GM08714 (cell line): ENCODE data around the gene CORO1A.
"Not testable (repeated sequence)": the region's sequence is repeated elsewhere in the genome, so short reads cannot be mapped to it uniquely, and the experiment has no call there.

Experiments
- H3K4me3 ChIP-seq: fragments of 200-500 bp; sonication (Bioruptor generic); 2 replicates; pipeline ENCODE4 v1.5.1; 2014; ENCODE audit warnings: mild to moderate bottlenecking, low read length, inconsistent platforms
- ZNF274 ChIP-seq: IDR thresholded peaks from 2 replicates; pipeline ENCODE4 v1.6.1; 2012; ENCODE audit warnings: mild to moderate bottlenecking, low read depth, low read length

CORO1A gene

DNA sequence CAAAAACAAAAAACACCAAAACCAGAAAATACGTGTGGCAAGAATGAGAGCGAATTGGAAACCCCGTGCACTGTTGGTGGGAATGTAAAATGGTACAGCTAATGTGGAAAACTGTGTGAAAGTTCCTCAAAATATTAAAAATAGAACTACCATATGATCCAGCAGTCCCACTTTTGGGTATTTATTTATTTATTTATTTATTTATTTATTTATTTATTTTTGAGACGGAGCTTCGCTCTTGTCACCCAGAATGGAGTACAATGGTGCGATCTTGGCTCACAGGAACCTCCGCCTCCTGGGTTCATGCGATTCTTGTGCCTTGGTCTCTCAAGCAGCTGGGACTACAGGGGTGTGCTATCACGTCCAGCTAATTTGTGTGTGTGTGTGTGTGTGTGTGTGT lies 30.9 kb upstream of the CORO1A start:
- no peak overlapping the region for H3K4me3 ChIP-seq
- TF ChIP-seq ZNF274 = no peak

DNA sequence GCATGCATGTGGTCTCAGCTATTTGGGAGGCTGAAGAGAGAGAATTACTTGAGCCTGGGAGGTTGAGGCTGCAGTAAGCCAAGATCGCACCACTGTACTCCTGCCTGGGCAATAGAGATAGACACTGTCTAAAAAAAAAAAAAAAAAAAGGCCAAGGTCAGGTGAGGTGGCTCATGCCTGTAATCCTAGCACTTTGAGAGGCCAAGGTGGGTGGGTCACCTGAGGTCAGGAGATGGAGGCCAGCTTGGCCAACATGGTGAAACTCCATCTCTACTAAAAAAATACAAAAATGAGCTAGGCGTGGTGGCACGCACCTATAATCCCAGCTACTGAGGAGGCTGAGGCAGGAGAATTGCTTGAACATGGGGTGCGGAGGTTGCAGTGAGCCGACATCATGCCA lies 28.2 kb upstream of the CORO1A start:
- TF ChIP-seq ZNF274 = no peak

DNA sequence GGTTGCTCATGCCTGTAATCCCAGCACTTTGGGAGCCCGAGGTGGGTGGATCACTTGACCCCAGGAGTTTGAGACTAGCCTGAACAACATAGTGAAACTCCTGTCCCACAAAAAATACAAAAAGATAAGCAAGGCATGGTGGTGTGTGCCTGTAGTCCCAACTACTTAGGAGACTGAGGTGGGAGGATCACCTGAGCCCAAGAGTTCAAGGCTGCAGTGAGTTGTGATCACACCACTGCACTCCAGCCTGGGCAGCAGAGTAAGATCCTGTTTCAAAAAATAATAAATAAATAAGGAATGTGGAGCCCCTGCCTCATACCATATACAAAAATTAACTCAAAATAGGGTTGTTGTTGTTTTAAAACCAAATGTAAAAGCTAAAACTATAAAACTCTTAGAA lies 26.2 kb upstream of the CORO1A start:
- no peak for TF ChIP-seq ZNF274
- H3K4me3 ChIP-seq = no peak overlapping the region

More for the DNA sequence above, 28.2 kb upstream of the CORO1A start:
- H3K4me3 ChIP-seq = no peak overlapping the region

DNA sequence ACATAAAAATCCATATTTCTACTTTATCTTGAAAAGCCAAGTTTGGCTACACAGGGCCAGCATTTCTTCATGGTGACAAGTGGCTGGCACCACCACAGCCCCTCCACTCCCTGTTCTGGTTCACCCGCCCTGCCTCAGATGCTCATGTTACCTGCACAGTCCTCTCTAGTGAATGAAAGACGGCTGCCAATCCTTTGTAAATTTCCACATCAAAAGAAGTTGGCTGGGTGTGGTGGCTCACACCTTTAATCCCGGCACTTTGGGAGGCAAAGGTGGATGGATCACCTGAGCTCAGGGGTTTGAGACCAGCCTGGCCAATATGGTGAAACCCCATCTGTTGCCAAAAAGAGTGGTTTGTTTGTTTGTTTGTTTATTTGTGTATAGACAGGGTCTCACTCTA lies 19.9 kb upstream of the CORO1A start:
- no peak for TF ChIP-seq ZNF274
- H3K4me3 ChIP-seq = no peak overlapping the region

DNA sequence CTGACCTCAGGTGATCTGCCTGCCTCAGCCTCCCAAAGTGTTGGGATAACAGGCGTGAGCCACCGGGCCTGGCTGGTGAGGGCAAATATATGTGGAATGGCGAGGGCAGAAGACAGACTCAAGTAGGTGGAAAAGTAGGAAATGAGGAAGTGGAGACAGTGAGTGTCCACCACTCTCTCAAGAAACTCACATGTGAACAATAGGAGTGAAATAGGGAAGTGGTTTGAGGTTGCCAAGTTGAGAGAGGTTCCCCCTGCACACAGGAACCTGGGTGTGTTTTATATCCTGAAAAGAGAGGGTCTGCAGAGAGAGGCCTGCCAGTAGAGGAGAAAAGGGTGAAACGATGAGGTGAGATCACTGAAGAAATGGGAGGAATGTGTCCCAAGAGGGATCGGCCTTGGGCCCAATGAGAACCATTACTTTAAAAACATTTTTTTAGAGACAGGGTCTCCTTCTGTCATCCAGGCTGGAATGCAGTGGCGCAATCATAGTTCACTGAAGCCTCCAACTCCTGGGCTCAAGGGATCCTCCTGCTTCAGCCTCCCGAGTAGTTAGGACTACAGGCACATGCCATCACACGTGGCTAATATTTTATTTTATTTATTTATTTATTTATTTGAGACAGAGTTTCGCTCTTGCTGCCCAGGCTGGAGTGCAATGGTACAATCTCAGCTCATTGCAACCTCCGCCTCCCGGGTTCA lies 17.1 kb upstream of the CORO1A start:
- H3K4me3 ChIP-seq = no peak overlapping the region
- no peak for TF ChIP-seq ZNF274

DNA sequence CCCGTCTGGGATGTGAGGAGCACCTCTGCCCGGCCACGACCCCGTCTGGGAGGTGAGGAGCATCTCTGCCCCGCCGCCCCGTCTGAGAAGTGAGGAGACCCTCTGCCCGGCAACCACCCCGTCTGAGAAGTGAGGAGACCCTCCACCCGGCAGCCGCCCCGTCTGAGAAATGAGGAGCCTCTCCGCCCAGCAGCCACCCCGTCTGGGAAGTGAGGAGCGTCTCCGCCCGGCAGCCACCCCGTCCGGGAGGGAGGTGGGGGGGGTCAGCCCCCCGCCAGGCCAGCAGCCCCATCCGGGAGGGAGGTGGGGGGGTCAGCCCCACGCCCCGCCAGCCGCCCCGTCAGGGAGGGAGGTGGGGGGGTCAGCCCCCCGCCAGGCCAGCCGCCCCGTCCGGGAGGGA lies 14.7 kb upstream of the CORO1A start:
- not testable (repeated sequence) for H3K4me3 ChIP-seq

DNA sequence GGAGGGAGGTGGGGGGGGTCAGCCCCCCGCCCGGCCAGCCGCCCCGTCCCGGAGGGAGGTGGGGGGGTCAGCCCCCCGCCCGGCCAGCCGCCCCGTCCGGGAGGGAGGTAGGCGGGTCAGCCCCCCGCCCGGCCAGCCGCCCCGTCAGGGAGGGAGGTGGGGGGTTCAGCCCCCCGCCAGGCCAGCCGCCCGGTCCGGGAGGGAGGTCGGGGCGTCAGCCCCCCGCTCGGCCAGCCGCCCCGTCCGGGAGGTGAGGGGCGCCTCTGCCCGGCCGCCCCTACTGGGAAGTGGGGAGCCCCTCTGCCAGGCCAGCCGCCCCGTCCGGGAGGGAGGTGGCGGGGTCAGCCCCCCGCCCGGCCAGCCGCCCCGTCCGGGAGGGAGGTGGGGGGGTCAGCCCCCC lies 14.0 kb upstream of the CORO1A start:
- not testable (repeated sequence) for H3K4me3 ChIP-seq

DNA sequence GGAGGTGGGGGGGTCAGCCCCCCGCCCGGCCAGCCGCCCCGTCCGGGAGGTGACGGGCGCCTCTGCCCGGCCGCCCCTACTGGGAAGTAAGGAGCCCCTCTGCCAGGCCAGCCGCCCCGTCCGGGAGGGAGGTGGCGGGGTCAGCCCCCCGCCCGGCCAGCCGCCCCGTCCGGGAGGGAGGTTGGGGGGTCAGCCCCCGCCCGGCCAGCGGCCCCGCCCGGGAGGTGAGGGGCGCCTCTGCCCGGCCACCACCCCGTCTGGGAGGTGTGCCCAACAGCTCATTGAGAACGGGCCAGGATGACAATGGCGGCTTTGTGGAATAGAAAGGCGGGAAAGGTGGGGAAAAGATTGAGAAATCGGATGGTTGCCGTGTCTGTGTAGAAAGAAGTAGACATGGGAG lies 13.3 kb upstream of the CORO1A start:
- not testable (repeated sequence) for H3K4me3 ChIP-seq

DNA sequence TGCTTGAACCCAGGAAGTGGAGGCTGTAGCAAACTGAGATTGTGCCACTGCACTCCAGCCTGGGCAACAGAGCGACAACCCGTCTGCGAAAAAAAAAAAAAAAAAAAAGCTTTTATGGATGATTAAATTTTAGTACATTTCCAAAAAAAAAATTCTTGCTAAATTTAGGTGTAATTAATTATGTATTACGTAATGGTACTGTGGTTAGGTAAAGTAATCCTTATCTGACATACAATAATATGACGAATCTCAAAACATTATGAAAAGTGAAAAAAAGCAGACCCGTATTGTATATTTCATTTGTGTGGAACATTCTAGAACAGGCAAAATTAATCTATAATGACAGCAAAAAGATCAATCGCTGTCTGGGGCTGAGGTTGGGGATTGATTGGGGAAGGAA lies 10.3 kb upstream of the CORO1A start:
- H3K4me3 ChIP-seq = no peak overlapping the region
- TF ChIP-seq ZNF274 = no peak

DNA sequence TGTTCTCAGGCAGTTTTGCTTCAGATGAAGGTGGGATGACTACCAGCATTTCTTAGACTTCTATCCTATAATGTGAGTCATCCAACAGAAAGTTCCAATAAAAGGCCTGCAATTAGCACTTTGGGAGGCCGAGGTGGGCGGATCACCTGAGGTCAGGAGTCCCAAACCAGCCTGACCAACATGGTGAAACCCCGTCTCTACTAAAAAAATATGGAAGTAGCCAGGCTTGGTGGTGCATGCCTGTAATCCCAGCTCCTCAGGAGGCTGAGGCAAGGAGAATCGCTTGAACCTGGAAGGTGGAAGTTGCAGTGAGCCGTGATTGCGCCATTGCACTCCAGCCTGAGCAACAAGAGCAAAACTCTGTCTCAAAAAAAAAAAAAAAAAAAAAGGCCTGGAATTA lies 6.5 kb upstream of the CORO1A start:
- H3K4me3 ChIP-seq = not testable (repeated sequence)

DNA sequence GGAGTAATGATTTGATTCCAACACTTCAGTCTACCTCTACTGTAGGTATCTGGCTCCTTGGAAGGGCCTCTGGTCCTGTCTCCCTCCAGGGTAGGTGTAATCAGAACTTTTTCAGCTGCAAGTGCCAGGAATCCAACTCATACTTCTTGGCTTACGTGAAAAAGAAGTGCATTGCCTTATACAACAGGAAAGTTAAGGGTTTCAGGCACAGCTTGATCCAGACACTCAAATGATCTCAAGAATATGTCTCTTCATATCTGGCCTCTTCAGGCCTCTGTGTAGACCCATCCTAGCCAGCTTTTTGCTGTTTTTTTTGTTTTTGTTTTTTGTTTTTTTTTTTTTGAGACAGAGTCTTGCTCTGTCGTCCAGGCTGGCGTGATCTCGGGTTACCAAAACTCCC lies 4.2 kb upstream of the CORO1A start:
- H3K4me3 ChIP-seq = no peak overlapping the region
- TF ChIP-seq ZNF274 = no peak

DNA sequence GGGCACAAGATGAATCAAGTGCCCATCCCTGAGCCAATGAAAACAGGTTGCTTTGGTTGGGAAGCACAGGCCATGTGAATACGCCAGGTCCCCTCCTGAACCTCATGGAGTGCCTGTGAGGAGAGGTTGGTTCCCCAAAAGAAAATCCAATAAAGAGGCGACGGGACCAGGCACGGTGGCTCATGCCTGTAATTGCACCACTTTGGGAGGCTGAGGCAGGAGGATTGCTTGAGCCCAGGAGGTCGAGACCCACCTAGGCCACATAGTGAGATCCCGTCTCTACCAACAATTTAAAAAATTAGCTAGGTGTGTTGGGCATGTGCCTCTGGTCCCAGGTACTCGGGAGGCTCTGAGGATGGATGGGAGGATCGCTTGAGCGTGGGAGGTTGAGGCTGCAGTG lies 3.5 kb upstream of the CORO1A start:
- no peak for TF ChIP-seq ZNF274
- no peak overlapping the region for H3K4me3 ChIP-seq

DNA sequence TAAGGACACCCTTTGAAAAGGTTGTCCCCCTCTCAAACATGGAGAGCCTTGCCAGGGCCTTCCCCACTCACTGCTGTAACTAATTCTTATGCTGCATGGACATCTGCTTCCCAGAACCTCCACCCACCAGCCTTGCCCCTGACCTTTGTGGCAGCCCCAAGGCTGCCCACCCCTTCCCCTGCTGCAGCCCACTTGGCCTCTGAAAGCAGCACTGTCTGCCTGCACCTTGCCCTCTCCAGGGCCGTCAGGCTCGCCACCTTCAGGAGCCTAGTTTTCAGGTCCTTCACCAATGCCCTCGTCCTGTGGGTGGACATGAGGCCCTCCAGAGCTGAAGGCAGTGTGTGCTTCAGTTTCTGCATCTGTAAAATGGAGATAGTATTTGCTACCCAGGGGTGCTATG lies 2.7 kb upstream of the CORO1A start:
- TF ChIP-seq ZNF274 = no peak
- no peak overlapping the region for H3K4me3 ChIP-seq

DNA sequence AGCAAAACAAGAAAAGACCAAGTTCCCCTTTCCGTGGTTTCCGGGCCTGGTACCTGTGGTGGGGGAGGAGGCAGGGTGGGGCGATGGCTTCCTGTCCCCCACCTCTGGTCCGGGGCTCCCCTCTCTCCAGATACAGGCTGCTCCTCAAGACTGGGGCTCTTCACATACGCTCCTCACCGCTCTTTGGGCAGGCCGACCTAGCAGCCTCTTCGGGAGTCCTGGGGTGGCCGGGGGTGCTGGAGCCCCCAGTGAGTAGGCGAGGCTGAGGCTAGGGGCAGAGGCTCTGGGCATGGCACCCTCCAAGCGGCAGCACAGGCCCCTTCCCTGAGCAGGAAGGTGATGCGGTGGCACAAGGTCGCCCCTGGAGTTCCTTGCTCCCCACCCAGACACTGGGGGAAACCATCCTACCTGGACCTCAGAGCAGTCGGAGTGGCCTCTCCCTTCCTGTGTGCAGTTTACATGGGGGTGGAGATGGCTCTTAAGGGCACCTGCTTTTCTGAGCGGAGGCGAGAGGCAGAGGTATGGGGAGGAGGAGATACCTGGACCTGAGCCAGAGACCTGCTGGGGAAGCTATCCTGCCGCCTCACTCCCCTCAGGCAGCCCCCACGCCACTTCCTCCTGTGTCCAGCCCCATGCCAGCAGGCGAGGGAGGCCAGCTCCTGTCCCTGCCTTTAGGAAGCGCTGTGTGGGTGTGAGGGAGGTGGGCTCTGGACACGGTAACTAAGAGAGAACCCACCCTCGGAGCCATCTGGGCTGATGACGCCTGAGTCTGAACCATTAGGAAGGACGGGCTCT lies 891 bp downstream of the CORO1A start:
- H3K4me3 ChIP-seq = peak overlapping the region; percentile 77
- TF ChIP-seq ZNF274 = no peak

DNA sequence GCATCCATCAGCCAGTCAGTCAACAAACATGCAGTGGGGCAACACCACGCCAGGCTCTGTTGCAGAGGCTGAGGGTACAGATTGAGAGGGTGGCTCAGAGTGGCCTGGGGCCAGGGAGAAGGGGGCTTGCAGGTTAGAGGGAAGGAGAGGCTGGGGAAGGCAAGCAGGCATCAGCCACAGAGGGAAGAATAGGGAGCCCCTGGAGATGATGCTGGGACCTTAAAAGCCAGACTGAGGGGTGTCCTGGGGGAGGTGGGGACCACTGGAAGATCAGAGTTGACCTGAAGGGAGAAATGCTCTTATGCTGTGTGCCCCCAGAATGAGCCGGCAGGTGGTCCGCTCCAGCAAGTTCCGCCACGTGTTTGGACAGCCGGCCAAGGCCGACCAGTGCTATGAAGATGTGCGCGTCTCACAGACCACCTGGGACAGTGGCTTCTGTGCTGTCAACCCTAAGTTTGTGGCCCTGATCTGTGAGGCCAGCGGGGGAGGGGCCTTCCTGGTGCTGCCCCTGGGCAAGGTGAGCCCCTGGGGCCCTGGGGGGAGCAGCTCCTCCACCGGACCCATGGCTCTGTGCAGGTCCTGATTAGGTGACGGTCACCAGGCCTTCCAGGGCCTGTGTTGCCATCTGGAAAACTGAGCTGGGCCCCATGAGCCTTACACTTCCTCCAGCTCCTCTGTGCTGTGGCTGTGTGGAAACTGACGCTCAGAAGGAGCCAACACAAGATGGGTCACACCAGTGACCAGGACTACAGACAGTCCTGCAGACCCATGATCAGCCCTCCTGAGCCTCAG lies 1.7 kb downstream of the CORO1A start:
- peak overlapping the region; percentile 77 for H3K4me3 ChIP-seq
- TF ChIP-seq ZNF274 = no peak
